Measurements from ENCODE around the gene HMX1. TPM values are rescaled to one million over a fixed set of nuclear protein-coding genes. Genes with fewer than 3 reads are reported as not detected.

Gene HMX1
- polyA plus RNA-seq, 1 donor: not detected

DNA sequence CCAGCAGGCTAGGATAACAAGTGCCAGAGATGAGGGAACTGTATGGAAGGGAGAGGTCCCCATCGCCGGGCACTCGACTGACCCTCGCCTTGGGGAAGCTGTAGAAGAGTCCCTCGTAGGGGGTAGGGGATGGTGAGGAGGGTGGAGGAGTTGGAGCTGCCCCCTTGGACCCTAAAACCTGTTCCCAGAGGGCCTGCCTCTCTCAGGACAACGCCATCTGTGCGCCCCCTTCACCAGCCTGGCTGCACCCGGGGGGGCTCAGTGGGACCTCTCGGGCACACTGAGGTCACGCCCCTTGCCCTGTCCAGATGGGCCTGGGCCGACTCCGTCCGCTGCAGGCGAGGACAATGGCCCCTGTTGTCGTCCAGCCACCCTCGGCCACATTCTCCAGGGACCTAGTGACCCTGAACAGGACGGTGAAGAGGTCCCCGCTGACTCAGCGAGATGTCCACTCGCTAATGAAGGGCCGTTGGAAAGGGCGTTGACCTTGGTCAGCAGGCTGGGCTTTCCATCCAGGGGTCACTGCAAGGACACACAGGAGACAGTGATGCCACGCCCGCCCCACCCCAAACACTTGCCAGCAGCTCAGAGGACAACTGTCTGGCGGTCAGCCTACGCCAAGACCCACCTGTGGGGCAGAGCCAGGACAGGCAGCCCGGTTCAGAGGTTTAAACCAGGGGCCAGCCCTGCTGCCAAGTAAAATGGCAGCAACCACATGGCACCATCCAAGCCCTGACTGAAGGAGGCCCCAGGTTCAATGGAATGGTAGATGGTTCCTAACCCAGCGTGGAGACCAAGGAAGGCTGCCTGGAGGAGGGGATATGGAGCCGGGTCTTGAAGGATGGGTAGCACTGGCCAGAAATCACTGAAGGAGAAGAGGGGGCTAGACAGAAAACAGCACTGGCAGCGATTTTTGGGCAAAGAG, 51.2 kb downstream of the HMX1 start:
- DNase-seq: no peak

- no peak for DNase-seq
These were observed 52.0 kb downstream of the HMX1 start for GRCh38 chr4:8819473-8820177.

- no peak for DNase-seq
These were observed 52.6 kb downstream of the HMX1 start for GRCh38 chr4:8819019-8819418.

DNA sequence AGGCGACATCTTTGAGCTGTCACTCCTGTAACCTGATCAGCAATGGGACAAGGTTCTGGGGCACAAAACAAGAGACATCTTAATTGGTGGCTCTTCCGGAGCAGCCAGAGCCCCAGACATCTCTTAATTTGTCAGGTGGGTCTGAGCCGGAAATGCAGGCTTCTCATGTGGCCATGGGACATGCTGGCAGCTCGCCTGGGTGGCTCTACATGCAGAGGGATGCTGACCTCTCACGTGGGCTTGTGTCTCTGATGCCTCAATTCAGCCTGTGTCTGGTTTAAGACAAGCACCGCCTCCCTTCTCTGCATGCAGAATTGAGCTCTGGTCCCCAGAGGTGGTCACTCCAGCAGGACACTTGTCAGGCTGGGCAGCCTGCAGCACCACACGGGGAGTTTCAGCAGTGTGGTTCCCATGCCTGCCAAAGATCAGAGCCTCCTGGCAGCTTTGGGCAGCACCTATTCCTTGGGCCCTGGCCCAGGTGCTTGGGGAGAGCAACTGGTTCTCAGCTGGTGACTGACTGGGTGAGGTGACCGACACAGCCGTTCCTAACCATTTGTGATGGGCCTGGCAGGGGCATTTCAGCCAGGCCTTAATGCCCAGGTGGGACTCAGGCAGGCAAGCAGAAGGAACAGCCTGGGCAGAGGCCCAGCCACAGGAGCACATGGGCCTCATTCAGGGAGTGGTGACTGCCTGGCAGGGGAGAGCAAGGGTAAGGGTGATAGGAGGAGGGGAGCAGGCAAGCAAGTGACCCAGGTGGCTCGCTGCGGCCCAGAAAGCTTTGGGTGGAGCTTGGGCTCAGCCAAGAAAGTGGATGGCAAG, 53.4 kb downstream of the HMX1 start:
- DNase-seq: no peak

DNA sequence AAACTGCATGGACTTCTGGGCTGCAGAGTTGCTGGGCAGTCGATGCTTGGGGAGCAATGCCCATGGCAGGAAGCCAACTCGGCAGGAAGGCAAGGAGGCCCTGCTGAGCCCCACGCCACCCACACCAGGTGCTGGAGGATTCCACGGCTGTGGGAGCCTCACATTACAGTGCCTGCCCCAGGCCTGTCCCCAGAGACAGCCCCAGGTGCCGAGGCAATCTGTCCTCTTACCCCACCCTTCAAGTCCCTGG, 53.9 kb downstream of the HMX1 start:
- no peak for DNase-seq

DNA sequence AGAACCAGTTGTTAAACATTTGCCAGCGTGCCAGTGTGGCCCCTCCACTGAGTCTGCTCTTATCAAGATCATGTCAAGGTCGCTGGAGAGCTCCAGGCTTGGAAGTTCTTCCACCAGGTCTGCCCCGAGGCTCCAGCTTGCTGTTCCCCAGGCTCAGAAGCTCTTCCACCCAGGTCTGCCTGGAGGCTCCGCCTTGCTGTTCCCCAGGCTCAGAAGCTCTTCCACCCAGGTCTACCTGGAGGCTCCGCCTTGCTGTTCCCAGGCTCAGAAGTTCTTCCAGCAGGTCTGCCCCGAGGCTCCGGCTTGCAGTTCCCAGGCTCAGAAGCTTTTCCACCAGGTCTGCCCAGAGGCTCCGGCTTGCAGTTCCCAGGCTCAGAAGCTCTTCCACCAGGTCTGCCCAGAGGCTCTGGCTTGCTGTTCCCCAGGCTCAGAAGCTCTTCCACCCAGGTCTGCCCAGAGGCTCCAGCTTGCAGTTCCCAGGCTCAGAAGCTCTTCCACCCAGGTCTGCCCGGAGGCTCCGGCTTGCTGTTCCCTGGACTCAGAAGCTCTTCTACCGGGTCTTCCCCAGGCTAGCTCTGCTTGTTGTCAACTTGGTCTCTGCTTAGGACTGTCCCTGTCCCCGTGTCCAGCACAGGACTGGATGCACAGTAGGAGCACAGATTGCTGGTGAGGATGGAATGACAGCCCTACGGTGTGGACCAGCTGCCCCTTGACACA, 54.4 kb downstream of the HMX1 start:
- DNase-seq: no peak
